ENCODE measurements around the gene TMEM178B.

Gene TMEM178B

DNA sequence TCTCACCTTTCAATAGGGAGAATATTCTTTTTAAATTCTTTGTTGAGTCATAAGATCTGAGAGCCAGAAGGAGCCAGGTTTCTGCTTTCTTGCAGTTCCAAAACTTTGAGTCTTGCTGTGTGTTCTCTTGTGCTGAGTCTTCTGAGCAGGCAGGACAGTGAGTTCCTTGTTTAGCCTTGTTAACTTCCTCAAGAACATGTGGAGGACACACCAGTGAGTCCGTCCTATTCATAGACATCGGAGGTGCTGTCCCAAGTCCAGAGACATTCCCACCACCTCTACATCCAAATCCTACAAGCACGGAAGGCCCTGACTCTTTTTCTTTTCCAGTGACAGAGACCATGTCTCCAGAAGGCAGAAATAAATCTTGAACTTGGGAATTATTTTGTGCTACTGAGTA, 342.1 kb downstream of the TMEM178B start:
- no peak overlapping the region for H3K9ac ChIP-seq (ENCODE audit: low read depth, low read length)
- no peaks in the 10 kb centered on the region for H3K36me3 ChIP-seq (ENCODE audit: control insufficient read depth, insufficient read depth, low read length)
- H3K27me3 ChIP-seq (ENCODE audit: control insufficient read depth, insufficient read depth, low read length) = no peaks in the 10 kb centered on the region
- peaks cover 5% of the 10 kb centered on the region for H3K4me1 ChIP-seq (ENCODE audit: control insufficient read depth, insufficient read depth, low read length)
- H3K9me3 ChIP-seq (ENCODE audit: control insufficient read depth, insufficient read depth, low read length) = no peaks in the 10 kb centered on the region
- no peak overlapping the region for H3K4me3 ChIP-seq (ENCODE audit: low read depth, low read length)

DNA sequence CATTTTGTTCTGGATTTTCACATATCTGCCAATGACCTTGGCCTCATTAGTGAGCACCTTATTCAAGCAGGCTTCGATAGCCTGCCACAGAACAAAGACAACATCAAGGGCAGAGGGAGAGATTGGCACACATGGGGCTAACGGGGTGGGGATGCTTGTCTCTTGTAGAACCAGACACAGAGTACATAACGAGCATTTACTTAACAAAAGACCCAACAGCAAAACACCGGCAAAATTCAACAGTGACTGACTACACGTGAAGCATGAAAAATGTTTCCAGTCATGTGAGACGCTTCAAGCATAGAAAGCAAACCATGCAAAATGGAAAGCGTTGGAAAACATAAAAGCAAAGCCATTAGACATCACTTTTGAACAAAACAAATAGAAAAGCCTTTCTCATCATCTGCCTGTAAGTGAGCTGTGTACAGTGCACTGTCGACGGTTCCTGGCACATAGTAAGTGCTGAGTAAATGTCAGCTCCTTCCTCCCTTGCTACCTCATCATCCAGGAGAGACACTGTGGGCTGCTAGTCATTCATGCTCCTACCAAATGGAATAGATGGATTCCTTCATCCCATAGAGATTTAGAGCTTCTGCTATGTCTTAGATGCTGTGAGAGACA, 342.9 kb downstream of the TMEM178B start:
- no peaks in the 10 kb centered on the region for H3K36me3 ChIP-seq (ENCODE audit: control insufficient read depth, insufficient read depth, low read length)
- H3K9me3 ChIP-seq (ENCODE audit: control insufficient read depth, insufficient read depth, low read length) = no peaks in the 10 kb centered on the region
- H3K27me3 ChIP-seq (ENCODE audit: control insufficient read depth, insufficient read depth, low read length) = no peaks in the 10 kb centered on the region
- peaks cover 1% of the 10 kb centered on the region for H3K4me1 ChIP-seq (ENCODE audit: control insufficient read depth, insufficient read depth, low read length)
- H3K4me3 ChIP-seq (ENCODE audit: low read depth, low read length) = no peak overlapping the region
- no peak overlapping the region for H3K9ac ChIP-seq (ENCODE audit: low read depth, low read length)

DNA sequence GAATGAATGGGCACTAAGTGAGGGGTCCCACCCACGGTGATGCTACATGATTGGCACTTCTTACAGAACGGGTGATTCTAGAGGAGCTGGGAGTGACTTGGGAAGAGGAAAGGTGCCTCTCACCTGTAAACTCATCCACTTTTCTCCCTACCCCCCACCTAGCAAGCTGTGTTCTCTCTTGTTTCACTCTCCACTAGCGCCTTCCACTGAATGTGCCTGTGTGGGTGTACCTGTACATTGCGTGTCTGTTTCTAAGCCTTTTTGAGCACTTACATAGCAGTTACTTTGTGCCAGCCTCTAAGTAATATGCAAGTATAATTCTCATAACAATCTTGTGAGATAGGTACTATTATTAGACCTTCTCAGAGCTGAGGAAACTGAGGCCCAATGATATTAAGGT, 343.6 kb downstream of the TMEM178B start:
- H3K9ac ChIP-seq (ENCODE audit: low read depth, low read length) = no peak overlapping the region
- H3K4me1 ChIP-seq (ENCODE audit: control insufficient read depth, insufficient read depth, low read length) = no peaks in the 10 kb centered on the region
- H3K9me3 ChIP-seq (ENCODE audit: control insufficient read depth, insufficient read depth, low read length) = no peaks in the 10 kb centered on the region
- no peaks in the 10 kb centered on the region for H3K27me3 ChIP-seq (ENCODE audit: control insufficient read depth, insufficient read depth, low read length)
- no peaks in the 10 kb centered on the region for H3K36me3 ChIP-seq (ENCODE audit: control insufficient read depth, insufficient read depth, low read length)
- no peak overlapping the region for H3K4me3 ChIP-seq (ENCODE audit: low read depth, low read length)

DNA sequence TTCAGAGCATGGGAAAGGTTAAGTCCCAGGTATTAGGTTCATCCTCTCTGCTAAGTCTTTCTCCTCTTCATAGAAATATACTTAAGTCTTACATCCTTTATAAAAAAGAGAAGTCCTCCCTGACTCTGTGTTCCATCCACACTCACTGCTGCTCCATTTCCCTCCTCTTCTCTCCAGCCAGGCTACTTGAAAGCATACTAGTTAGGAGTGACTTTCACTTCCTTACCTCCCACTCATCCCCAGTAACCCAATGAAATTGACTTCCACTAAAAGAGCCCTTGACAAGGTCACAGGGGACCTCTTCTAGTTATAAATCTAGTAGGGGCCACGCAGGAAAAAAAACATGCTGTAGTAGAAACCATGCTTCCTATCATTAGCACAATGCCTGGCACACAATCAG, 344.2 kb downstream of the TMEM178B start:
- Histone ChIP-seq H3K4me1 (ENCODE audit: control insufficient read depth, insufficient read depth, low read length) (no peaks in the 10 kb centered on the region), H3K36me3 (ENCODE audit: control insufficient read depth, insufficient read depth, low read length) (no peaks in the 10 kb centered on the region), H3K4me3 (ENCODE audit: low read depth, low read length) (no peak overlapping the region), H3K9ac (ENCODE audit: low read depth, low read length) (no peak overlapping the region), H3K27me3 (ENCODE audit: control insufficient read depth, insufficient read depth, low read length) (no peaks in the 10 kb centered on the region), H3K9me3 (ENCODE audit: control insufficient read depth, insufficient read depth, low read length) (no peaks in the 10 kb centered on the region)

DNA sequence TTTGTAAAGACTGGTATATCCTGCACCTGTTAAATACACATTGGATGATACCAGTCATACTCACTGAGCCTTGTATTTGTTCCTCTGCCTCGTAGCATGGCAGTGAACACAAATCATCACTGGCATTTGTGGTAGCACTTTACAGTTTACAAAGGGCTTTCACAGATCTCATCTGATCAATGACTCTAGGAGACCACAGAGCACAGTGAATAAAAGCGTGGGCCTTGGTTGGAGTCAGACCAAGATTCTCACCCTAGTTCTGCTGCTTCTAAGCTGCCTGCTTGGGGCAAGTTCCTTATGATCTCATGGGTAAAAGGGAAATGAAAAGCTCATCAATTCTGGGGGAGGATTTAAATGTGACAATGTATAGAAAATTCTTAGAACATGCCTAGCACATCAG, 347.4 kb downstream of the TMEM178B start:
- H3K4me3 ChIP-seq (ENCODE audit: low read depth, low read length) = no peak overlapping the region
- no peak overlapping the region for H3K9ac ChIP-seq (ENCODE audit: low read depth, low read length)
- H3K9me3 ChIP-seq (ENCODE audit: control insufficient read depth, insufficient read depth, low read length) = no peaks in the 10 kb centered on the region
- H3K27me3 ChIP-seq (ENCODE audit: control insufficient read depth, insufficient read depth, low read length) = no peaks in the 10 kb centered on the region
- H3K4me1 ChIP-seq (ENCODE audit: control insufficient read depth, insufficient read depth, low read length) = no peaks in the 10 kb centered on the region
- H3K36me3 ChIP-seq (ENCODE audit: control insufficient read depth, insufficient read depth, low read length) = no peaks in the 10 kb centered on the region

DNA sequence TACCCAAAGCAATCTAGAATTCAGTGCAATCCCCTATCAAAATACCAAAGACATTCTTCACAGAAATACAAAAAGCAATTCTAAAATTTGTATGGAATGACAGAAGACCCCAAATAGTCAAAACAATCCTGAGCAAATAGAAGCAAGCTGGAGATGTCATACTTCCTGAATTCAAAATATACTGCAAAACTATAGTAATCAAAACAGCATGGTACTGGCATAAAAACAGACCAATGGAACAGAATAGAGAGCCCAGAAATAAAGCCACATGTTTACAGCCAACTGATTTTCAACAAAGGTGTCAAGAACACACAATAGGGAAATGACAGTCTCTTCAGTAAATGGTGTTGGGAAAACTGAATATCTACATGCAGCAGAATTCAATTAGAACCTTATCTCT, 353.3 kb downstream of the TMEM178B start:
- H3K27me3 ChIP-seq (ENCODE audit: control insufficient read depth, insufficient read depth, low read length) = no peaks in the 10 kb centered on the region
- no peak overlapping the region for H3K9ac ChIP-seq (ENCODE audit: low read depth, low read length)
- H3K4me3 ChIP-seq (ENCODE audit: low read depth, low read length) = no peak overlapping the region
- no peaks in the 10 kb centered on the region for H3K36me3 ChIP-seq (ENCODE audit: control insufficient read depth, insufficient read depth, low read length)
- no peaks in the 10 kb centered on the region for H3K9me3 ChIP-seq (ENCODE audit: control insufficient read depth, insufficient read depth, low read length)
- H3K4me1 ChIP-seq (ENCODE audit: control insufficient read depth, insufficient read depth, low read length) = peaks cover 18% of the 10 kb centered on the region

DNA sequence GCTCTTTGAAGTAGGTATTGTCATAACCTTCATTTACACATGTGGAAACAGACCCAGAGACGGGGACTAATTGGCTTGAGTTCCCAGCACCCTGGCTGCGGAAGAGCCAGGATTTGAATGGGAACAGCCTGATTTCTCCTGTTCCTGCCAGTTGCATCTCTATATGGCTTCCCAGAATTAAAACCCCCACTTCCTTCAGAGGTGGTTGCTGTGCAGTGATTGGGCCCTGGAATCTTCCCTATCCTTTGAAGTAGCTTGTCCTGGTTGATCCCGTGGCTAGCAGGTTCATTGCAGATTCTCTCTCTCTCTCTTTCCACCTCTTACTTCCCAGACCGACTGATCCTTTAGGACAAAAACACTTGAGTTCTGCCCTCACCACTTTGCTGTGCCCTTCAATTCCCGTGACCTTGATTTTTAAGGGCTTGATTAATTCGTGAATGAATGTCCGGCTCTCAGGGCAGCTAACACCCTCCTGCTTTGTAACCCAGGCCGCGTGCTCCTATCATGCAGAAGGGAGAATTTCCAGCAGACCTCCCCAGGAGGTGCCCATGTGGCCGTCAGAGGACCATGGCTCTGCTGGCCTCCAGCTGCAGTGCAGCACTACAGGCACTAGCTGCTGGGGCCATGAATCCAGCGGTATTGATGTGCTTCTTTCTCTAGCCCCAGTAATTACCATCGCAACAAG, 356.7 kb downstream of the TMEM178B start:
- Histone ChIP-seq H3K27me3 (ENCODE audit: control insufficient read depth, insufficient read depth, low read length) (no peaks in the 10 kb centered on the region), H3K4me3 (ENCODE audit: low read depth, low read length) (peak overlapping the region; percentile 12), H3K9ac (ENCODE audit: low read depth, low read length) (no peak overlapping the region), H3K36me3 (ENCODE audit: control insufficient read depth, insufficient read depth, low read length) (no peaks in the 10 kb centered on the region), H3K9me3 (ENCODE audit: control insufficient read depth, insufficient read depth, low read length) (no peaks in the 10 kb centered on the region), H3K4me1 (ENCODE audit: control insufficient read depth, insufficient read depth, low read length) (peaks cover 25% of the 10 kb centered on the region)

DNA sequence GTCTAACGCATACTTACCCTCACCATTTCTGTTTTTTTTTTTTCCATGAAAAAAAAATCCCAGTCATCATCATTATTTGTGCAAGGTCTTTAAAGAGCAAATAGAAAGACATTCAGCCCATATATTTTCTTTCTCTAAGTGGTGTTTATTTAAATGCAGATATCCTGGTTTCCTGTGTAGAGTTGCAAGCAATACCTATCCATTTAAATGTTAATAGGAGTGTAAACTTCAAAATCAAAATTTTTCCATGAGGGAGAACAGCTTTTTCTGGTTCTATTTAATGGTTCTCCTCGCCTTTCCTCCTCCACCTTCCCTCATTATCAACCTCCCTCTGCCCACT, 357.2 kb downstream of the TMEM178B start:
- no peaks in the 10 kb centered on the region for H3K36me3 ChIP-seq (ENCODE audit: control insufficient read depth, insufficient read depth, low read length)
- H3K9ac ChIP-seq (ENCODE audit: low read depth, low read length) = no peak overlapping the region
- no peaks in the 10 kb centered on the region for H3K27me3 ChIP-seq (ENCODE audit: control insufficient read depth, insufficient read depth, low read length)
- H3K4me3 ChIP-seq (ENCODE audit: low read depth, low read length) = peak overlapping the region; percentile 12
- H3K9me3 ChIP-seq (ENCODE audit: control insufficient read depth, insufficient read depth, low read length) = no peaks in the 10 kb centered on the region
- H3K4me1 ChIP-seq (ENCODE audit: control insufficient read depth, insufficient read depth, low read length) = peaks cover 25% of the 10 kb centered on the region

DNA sequence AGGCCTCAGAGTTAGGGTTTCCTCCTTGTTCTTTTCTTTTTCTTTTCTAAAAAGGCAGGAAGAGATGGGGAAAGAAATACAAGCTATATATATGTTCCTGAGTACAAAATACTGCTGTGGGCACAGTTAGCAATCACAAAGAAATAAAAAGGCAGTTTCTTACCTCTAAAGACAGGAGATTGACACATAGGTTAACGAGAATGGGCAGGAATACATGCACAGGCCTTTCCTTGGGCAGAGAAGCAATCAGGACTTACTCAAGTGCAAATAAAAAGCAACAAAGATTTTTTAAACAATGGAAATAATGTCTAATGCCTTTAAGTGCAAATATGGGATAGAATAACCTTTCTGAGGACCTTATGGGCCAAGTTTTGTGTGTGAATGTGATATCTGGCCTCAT, 357.8 kb downstream of the TMEM178B start:
- H3K27me3 ChIP-seq (ENCODE audit: control insufficient read depth, insufficient read depth, low read length) = no peaks in the 10 kb centered on the region
- no peak overlapping the region for H3K4me3 ChIP-seq (ENCODE audit: low read depth, low read length)
- H3K36me3 ChIP-seq (ENCODE audit: control insufficient read depth, insufficient read depth, low read length) = no peaks in the 10 kb centered on the region
- H3K4me1 ChIP-seq (ENCODE audit: control insufficient read depth, insufficient read depth, low read length) = peaks cover 25% of the 10 kb centered on the region
- no peaks in the 10 kb centered on the region for H3K9me3 ChIP-seq (ENCODE audit: control insufficient read depth, insufficient read depth, low read length)
- no peak overlapping the region for H3K9ac ChIP-seq (ENCODE audit: low read depth, low read length)

DNA sequence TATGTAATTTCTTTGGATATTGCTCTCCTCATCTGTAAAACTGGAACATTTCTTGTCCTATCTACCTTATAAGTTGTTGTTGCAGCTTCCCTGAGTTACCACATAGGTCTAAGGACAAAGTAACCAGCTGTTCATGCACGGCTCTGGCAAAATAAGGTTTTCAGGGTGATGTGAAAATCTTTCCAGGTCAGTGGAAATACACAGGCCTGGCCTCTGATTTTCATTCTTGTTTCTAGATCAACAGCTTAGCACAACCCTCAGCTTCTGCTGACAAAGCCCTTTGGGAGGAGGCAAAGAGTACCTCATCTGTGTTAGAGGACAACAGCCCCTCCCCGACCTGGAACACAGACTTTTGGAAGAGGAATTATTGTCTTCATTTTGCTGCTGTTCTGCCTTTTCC, 359.8 kb downstream of the TMEM178B start:
- Histone ChIP-seq H3K4me3 (ENCODE audit: low read depth, low read length) (no peak overlapping the region), H3K9me3 (ENCODE audit: control insufficient read depth, insufficient read depth, low read length) (no peaks in the 10 kb centered on the region), H3K36me3 (ENCODE audit: control insufficient read depth, insufficient read depth, low read length) (no peaks in the 10 kb centered on the region), H3K4me1 (ENCODE audit: control insufficient read depth, insufficient read depth, low read length) (peaks cover 25% of the 10 kb centered on the region), H3K9ac (ENCODE audit: low read depth, low read length) (no peak overlapping the region), H3K27me3 (ENCODE audit: control insufficient read depth, insufficient read depth, low read length) (no peaks in the 10 kb centered on the region)

DNA sequence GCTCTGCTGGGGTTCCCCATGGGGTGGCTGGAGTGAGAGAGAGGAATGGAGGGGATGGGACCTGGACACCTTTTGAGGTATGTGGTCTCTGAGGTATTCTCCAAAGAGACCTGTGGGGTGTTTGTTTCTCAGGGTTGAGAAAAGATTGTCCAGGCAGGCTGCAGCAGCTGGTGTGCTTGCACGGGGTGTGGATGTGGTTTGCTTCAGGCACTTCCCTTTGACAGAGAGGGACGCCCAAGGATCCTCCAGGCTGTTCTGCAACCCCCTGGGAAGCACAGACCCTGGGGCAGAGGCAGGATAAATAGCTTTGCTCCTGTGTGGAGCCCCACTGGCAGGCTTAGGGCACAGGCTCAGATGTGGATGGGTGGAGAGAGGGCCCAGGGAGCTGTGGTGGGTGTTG, 362.3 kb downstream of the TMEM178B start:
- Histone ChIP-seq H3K9me3 (ENCODE audit: control insufficient read depth, insufficient read depth, low read length) (no peaks in the 10 kb centered on the region), H3K9ac (ENCODE audit: low read depth, low read length) (peak overlapping the region; percentile 8), H3K4me3 (ENCODE audit: low read depth, low read length) (no peak overlapping the region), H3K4me1 (ENCODE audit: control insufficient read depth, insufficient read depth, low read length) (peaks cover 13% of the 10 kb centered on the region), H3K27me3 (ENCODE audit: control insufficient read depth, insufficient read depth, low read length) (no peaks in the 10 kb centered on the region), H3K36me3 (ENCODE audit: control insufficient read depth, insufficient read depth, low read length) (no peaks in the 10 kb centered on the region)

DNA sequence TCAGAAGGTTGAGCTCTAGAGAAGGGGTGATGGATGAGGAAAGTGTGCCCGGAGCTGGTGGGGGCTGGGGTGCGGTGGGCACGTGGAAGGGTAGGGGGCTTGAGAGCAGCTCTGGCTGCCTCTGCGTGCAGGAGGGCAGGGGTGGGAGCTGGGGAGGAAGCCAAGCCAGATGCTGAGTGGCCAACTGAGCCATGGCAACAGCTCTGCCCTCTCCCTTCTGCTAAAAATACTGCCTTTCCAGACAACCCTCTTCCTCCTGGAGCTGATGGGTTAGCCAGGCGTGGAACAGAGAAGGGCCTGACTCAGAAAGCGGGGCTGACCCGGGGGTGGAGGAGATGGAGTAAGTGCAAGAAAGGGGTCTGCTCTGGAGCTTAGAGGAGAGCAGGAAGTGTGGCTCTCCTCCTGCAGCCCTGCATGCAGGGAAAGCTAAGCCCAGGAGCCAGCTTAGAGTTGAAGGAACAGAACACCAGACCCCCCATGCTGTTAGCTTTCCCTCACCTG, 362.8 kb downstream of the TMEM178B start:
- Histone ChIP-seq H3K36me3 (ENCODE audit: control insufficient read depth, insufficient read depth, low read length) (no peaks in the 10 kb centered on the region), H3K9me3 (ENCODE audit: control insufficient read depth, insufficient read depth, low read length) (no peaks in the 10 kb centered on the region), H3K4me1 (ENCODE audit: control insufficient read depth, insufficient read depth, low read length) (peaks cover 9% of the 10 kb centered on the region), H3K27me3 (ENCODE audit: control insufficient read depth, insufficient read depth, low read length) (no peaks in the 10 kb centered on the region), H3K9ac (ENCODE audit: low read depth, low read length) (no peak overlapping the region), H3K4me3 (ENCODE audit: low read depth, low read length) (no peak overlapping the region)
